ENCODE results near the gene RBBP9.
"Not testable (repeated sequence)": the region's sequence is repeated elsewhere in the genome, so short reads cannot be mapped to it uniquely, and the experiment has no call there.

The RBBP9 gene

GRCh38 chr20:18526761-18527160 lies 29.7 kb upstream of the RBBP9 start:
- Histone ChIP-seq H3K36me3 (ENCODE audit: control insufficient read depth in 1 of 2, insufficient read depth in 2 of 2, low read depth in 1 of 2, low read length in 2 of 2) (peaks cover 44 to 56% of the 10 kb centered on the region in 2 experiments), H3K79me1 (replicated peaks; ENCODE audit: low read length, poor library complexity, severe bottlenecking) (peaks cover 14% of the 10 kb centered on the region)
- H3K18ac ChIP-seq (ENCODE audit: low read depth in 1 of 2, low read length in 2 of 2); H3K27ac ChIP-seq (ENCODE audit: low read length, poor library complexity, severe bottlenecking); H2BK15ac ChIP-seq (ENCODE audit: low read depth, poor library complexity, severe bottlenecking); H3K4me3 ChIP-seq (ENCODE audit: insufficient read depth in 1 of 2, low read depth in 1 of 2, low read length in 2 of 2); H4K8ac ChIP-seq (ENCODE audit: low read length); H3K9me3 ChIP-seq (ENCODE audit: control insufficient read depth, low read length); H2BK12ac ChIP-seq (ENCODE audit: low read length in 2 of 2); H3K4me1 ChIP-seq (ENCODE audit: control insufficient read depth, insufficient read depth, low read depth, low read length); H3K4ac ChIP-seq (ENCODE audit: low read depth in 1 of 2, low read length in 2 of 2); H3K23ac ChIP-seq (ENCODE audit: low read length in 2 of 2); H2AK5ac ChIP-seq (ENCODE audit: low read length, severe bottlenecking); DNase-seq; H4K91ac ChIP-seq (ENCODE audit: low read length); H2BK120ac ChIP-seq (ENCODE audit: low read depth, low read length); H2AFZ ChIP-seq (ENCODE audit: low read depth, low read length); H3K9ac ChIP-seq (ENCODE audit: low read length); H3K4me2 ChIP-seq (ENCODE audit: low read length, poor library complexity, severe bottlenecking); H3K14ac ChIP-seq (ENCODE audit: low read length in 2 of 2); H2BK5ac ChIP-seq (ENCODE audit: low read depth, low read length, poor library complexity, severe bottlenecking); H3K27me3 ChIP-seq (ENCODE audit: control insufficient read depth in 1 of 2, insufficient read depth in 1 of 2, low read length in 2 of 2): not testable (repeated sequence)
- 81% methylated on average over 14 of the region's 14 CpGs for WGBS

GRCh38 chr20:18524646-18525045 lies 27.6 kb upstream of the RBBP9 start:
- Histone ChIP-seq H4K91ac (ENCODE audit: low read length) (no peak overlapping the region), H3K4me2 (ENCODE audit: low read length, poor library complexity, severe bottlenecking) (no peak overlapping the region), H3K4me3 (ENCODE audit: insufficient read depth in 1 of 2, low read depth in 1 of 2, low read length in 2 of 2) (no peak overlapping the region), H3K4me1 (ENCODE audit: control insufficient read depth, insufficient read depth, low read depth, low read length) (peaks cover 8% of the 10 kb centered on the region), H2AFZ (ENCODE audit: low read depth, low read length) (no peak overlapping the region), H2BK12ac (ENCODE audit: low read length in 2 of 2) (no peak overlapping the region), H2AK5ac (ENCODE audit: low read length, severe bottlenecking) (no peak overlapping the region), H2BK15ac (ENCODE audit: low read depth, poor library complexity, severe bottlenecking) (no peak overlapping the region), H2BK5ac (ENCODE audit: low read depth, low read length, poor library complexity, severe bottlenecking) (no peak overlapping the region), H3K9ac (ENCODE audit: low read length) (peak overlapping the region; percentile 46), H4K8ac (ENCODE audit: low read length) (no peak overlapping the region), H3K79me1 (replicated peaks; ENCODE audit: low read length, poor library complexity, severe bottlenecking) (peaks cover 17% of the 10 kb centered on the region), H3K9me3 (ENCODE audit: control insufficient read depth, low read length) (no peaks in the 10 kb centered on the region), H3K27ac (ENCODE audit: low read length, poor library complexity, severe bottlenecking) (no peak overlapping the region), H3K4ac (ENCODE audit: low read depth in 1 of 2, low read length in 2 of 2) (no peak overlapping the region), H3K23ac (ENCODE audit: low read length in 2 of 2) (no peak overlapping the region), H3K27me3 (ENCODE audit: control insufficient read depth in 1 of 2, insufficient read depth in 1 of 2, low read length in 2 of 2) (no peaks in the 10 kb centered on the region), H3K18ac (ENCODE audit: low read depth in 1 of 2, low read length in 2 of 2) (no peak overlapping the region), H2BK120ac (ENCODE audit: low read depth, low read length) (no peak overlapping the region), H3K36me3 (ENCODE audit: control insufficient read depth in 1 of 2, insufficient read depth in 2 of 2, low read depth in 1 of 2, low read length in 2 of 2) (peaks cover 39 to 40% of the 10 kb centered on the region in 2 experiments), H3K14ac (ENCODE audit: low read length in 2 of 2) (no peak overlapping the region)
- 100% methylated on average over 1 of the region's 1 CpG for WGBS
- DNase-seq = peak; percentile 30

GRCh38 chr20:18523066-18523465 lies 26.0 kb upstream of the RBBP9 start:
- H2BK5ac ChIP-seq (ENCODE audit: low read depth, low read length, poor library complexity, severe bottlenecking) = no peak overlapping the region
- H3K27ac ChIP-seq (ENCODE audit: low read length, poor library complexity, severe bottlenecking) = no peak overlapping the region
- H3K9me3 ChIP-seq (ENCODE audit: control insufficient read depth, low read length) = no peaks in the 10 kb centered on the region
- no peak overlapping the region for H4K8ac ChIP-seq (ENCODE audit: low read length)
- peak overlapping the region; percentile 23 for H2AK5ac ChIP-seq (ENCODE audit: low read length, severe bottlenecking)
- no peak overlapping the region for H3K4me3 ChIP-seq (ENCODE audit: insufficient read depth in 1 of 2, low read depth in 1 of 2, low read length in 2 of 2)
- no peak overlapping the region for H3K4me2 ChIP-seq (ENCODE audit: low read length, poor library complexity, severe bottlenecking)
- H3K14ac ChIP-seq (ENCODE audit: low read length in 2 of 2) = no peak overlapping the region
- no peak overlapping the region for H2BK15ac ChIP-seq (ENCODE audit: low read depth, poor library complexity, severe bottlenecking)
- H3K9ac ChIP-seq (ENCODE audit: low read length) = no peak overlapping the region
- peaks cover 8% of the 10 kb centered on the region for H3K4me1 ChIP-seq (ENCODE audit: control insufficient read depth, insufficient read depth, low read depth, low read length)
- no peak overlapping the region for H4K91ac ChIP-seq (ENCODE audit: low read length)
- 97% methylated on average over 2 of the region's 2 CpGs for WGBS
- peaks cover 28 to 31% of the 10 kb centered on the region in 2 experiments for H3K36me3 ChIP-seq (ENCODE audit: control insufficient read depth in 1 of 2, insufficient read depth in 2 of 2, low read depth in 1 of 2, low read length in 2 of 2)
- no peak overlapping the region for H2BK120ac ChIP-seq (ENCODE audit: low read depth, low read length)
- H2AFZ ChIP-seq (ENCODE audit: low read depth, low read length) = no peak overlapping the region
- H2BK12ac ChIP-seq (ENCODE audit: low read length in 2 of 2) = no peak overlapping the region
- H3K4ac ChIP-seq (ENCODE audit: low read depth in 1 of 2, low read length in 2 of 2) = no peak overlapping the region
- H3K18ac ChIP-seq (ENCODE audit: low read depth in 1 of 2, low read length in 2 of 2) = no peak overlapping the region
- H3K79me1 ChIP-seq (replicated peaks; ENCODE audit: low read length, poor library complexity, severe bottlenecking) = peaks cover 13% of the 10 kb centered on the region
- no peaks in the 10 kb centered on the region for H3K27me3 ChIP-seq (ENCODE audit: control insufficient read depth in 1 of 2, insufficient read depth in 1 of 2, low read length in 2 of 2)
- no peak overlapping the region for H3K23ac ChIP-seq (ENCODE audit: low read length in 2 of 2)
- no peak for DNase-seq

- H3K4me3 ChIP-seq (ENCODE audit: insufficient read depth in 1 of 2, low read depth in 1 of 2, low read length in 2 of 2); H3K27me3 ChIP-seq (ENCODE audit: control insufficient read depth in 1 of 2, insufficient read depth in 1 of 2, low read length in 2 of 2); H3K23ac ChIP-seq (ENCODE audit: low read length in 2 of 2); H3K4me2 ChIP-seq (ENCODE audit: low read length, poor library complexity, severe bottlenecking); H4K8ac ChIP-seq (ENCODE audit: low read length); H3K4ac ChIP-seq (ENCODE audit: low read depth in 1 of 2, low read length in 2 of 2); H2BK120ac ChIP-seq (ENCODE audit: low read depth, low read length); H3K9me3 ChIP-seq (ENCODE audit: control insufficient read depth, low read length); DNase-seq; H2AK5ac ChIP-seq (ENCODE audit: low read length, severe bottlenecking); H3K18ac ChIP-seq (ENCODE audit: low read depth in 1 of 2, low read length in 2 of 2); H3K14ac ChIP-seq (ENCODE audit: low read length in 2 of 2); H2AFZ ChIP-seq (ENCODE audit: low read depth, low read length); H3K4me1 ChIP-seq (ENCODE audit: control insufficient read depth, insufficient read depth, low read depth, low read length); H2BK5ac ChIP-seq (ENCODE audit: low read depth, low read length, poor library complexity, severe bottlenecking); H4K91ac ChIP-seq (ENCODE audit: low read length); H3K27ac ChIP-seq (ENCODE audit: low read length, poor library complexity, severe bottlenecking); H3K9ac ChIP-seq (ENCODE audit: low read length); H2BK12ac ChIP-seq (ENCODE audit: low read length in 2 of 2); H2BK15ac ChIP-seq (ENCODE audit: low read depth, poor library complexity, severe bottlenecking): not testable (repeated sequence)
- 88% methylated on average over 9 of the region's 9 CpGs for WGBS
- peaks cover 25 to 36% of the 10 kb centered on the region in 2 experiments for H3K36me3 ChIP-seq (ENCODE audit: control insufficient read depth in 1 of 2, insufficient read depth in 2 of 2, low read depth in 1 of 2, low read length in 2 of 2)
- H3K79me1 ChIP-seq (replicated peaks; ENCODE audit: low read length, poor library complexity, severe bottlenecking) = peaks cover 14% of the 10 kb centered on the region
These were observed 25.0 kb upstream of the RBBP9 start for GRCh38 chr20:18522066-18522465.
